Fibroblast of upper back skin (primary cell): Measurements from ENCODE around the gene CITED1.

ENCODE experiments used
- DNase-seq: peaks from one replicate; pipeline ENCODE4 v3.0.0-alpha.2; 2013

The CITED1 gene

DNA sequence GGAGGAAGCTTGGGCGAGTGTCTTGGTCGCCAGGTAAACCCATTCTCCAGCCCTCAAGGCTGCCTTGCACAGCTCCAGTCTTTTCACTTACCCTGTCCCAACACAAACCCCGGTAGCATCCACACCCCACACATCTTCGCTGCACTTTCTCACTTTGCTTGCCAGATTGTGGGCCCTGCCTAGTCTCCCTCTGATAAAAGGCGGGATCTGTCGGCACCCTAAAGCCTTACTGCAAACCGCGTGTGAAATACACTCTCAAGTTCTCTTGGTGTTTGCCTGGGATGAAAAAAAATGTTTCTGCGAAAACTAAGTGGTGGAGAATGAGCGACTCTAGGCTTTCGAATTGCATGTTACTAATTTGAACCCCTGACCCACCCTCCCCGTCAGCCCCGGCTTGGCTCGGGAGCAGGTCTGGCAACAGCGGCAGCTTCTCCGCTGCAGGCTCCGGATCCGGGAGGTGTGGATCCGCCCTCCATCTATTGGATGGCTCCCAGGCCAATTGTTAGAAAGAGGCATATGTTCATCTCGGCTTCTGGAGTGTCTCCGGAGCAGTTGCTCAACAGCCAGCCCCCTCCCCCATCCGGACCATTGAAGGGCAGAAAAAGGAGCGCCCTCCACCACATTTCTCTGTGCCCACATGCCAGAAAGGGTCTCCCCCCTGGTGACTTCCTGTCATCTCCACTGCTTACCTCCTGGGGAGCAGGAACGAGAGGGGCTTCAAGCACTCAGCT is 3.0 kb upstream of the CITED1 start:
- peak; percentile 60 for DNase-seq

DNA sequence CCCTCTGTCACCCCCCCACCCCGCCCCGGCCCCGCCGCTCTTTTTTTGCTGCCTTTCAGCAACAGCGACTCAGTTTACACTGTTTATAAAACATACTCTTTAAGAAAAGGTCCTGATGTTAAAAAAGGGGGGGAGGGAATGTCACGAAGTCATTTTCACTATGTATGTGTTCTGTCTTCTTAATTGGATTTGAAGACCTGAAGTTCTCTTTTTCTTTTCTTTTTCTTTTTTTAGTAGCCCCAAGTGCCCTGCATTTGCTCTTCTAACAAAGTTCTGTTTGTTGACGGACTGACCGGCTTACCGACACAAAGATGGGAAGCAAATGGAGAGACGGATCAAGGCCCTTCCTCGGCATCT is 2.5 kb upstream of the CITED1 start:
- DNase-seq, result no peak

DNA sequence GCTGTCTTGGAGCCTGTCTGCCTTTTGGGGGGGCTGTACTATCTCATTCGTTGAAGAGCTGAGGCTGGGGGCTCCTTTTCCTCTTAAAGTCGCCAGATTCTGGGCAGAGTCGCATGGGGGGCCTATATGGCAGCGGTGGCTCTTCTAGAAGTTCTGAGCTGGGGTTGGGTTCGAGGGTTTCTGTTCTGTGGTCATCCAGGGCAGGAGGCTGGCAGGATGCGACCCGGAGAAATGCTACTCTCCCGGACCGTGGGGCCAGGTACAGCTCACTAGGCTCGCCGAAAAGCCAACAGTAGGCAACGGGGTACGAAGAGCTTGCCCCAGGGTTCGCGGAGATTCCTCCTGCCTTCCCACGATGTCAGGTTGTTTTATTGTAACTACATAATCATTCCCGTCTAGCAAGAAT is 1.9 kb upstream of the CITED1 start:
- no peak for DNase-seq

GRCh38 chrX:72306851-72307645 is 1.3 kb upstream of the CITED1 start:
- DNase-seq, result peak; percentile 43

DNA sequence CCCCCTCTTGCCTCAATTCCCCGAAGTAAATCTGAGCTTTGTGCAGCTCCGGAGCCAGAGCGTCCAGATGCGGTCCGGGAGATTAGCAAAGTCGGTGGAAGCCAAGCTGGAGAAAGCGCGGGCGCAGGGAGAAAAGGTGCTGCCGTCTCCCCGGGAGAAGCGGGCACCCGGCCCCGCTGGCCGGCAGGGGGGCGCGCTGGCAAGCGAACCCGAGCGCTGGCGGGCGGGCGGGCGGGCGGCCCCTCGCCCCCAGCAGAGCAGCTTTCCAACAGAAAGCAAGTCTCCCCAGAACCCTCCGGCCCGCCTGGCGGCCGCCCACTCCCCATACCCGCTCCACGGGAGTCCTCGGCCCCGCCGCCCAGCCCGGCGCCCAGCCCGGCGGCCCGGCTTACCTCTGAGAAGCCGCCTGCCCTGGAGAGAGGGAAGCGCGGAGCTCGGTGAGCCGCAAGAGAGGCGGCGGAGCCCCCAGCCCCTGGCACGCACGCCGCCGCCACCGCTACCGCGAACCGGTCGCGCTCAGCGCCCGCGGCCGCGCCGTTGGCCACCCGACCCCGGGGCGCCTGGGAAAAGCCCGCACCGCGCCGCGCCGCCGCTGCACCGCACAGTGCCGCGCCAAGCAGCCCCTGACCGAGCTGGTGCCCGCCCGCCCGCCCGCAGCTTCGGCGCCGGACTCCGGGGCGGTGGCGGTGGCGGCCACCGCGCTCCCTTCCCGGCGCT is 529 bp upstream of the CITED1 start:
- DNase-seq, result no peak

DNA sequence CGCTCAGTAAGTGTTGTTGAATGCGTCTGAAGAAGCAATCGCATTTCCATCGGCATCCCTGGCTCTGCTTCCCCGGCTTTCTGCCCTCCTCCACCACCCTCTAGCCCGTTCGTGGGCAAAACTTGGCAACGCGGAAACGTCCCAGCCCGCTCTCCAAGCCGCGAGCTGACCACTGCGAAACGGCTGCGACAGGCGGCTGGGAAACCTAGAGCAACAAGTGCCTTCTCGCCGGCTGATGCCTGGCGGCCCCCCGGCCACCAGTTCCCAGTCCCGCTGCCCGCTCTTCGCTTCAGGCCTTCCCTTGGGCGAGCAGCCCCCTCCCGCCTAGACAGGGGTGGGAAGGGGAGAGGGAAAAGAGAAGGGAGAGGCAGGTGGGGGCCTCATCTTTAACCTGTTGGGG is 837 bp downstream of the CITED1 start:
- DNase-seq, result no peak

DNA sequence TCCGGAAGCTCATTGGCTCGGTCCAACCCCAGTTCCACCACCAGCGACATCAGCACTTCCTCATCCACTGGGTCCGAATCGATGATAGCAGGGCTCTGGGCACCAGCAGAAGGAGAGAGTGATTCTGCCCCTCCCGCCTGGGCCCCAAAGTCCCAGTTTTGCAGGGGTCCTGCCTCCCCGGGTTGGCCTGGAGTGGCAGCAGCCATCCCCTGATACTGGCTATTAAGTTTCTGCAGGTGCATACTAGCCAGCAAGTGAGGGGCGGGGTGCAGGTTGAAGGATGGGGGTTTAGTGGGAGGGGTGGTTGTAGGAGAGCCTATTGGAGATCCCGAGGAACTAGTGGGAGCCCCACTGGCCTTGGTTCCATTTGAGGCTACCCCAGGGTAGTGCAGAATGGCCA is 3.9 kb downstream of the CITED1 start:
- DNase-seq, result no peak

DNA sequence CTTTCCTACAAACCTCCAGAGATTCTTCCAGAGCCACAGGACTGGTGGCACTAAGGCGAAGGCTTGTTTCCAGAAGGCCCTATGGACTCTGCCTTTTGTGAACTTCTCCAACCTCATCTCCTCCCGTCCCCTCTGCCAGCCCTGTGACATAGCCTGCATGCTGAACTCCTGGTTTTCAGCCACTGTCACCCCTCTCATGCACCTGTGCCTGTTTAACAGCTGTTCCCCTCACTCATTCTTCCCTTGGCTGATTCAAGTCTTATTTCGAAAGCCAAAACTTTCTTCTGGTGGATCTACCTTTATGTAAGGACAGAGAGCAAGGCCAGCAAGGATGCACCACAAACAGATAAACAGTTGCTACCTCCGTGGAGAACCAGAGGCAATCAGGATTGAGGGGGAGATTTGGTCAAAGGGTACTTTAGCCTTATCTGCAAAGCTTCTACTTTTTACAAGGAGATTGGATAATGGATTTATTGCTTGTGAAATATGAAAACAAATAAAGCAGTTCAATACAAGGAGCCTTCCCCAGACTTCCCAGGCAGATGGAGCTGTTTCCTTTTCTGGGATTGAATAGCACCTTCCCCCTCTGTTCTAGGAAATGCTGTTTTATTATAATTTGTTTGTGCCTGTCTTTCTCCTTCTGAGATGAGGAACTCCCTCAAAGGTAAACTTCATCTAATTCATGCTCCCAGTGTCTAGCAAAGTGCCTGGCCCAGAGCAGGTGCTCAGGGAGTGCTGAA is 5.7 kb downstream of the CITED1 start:
- DNase-seq, result no peak

DNA sequence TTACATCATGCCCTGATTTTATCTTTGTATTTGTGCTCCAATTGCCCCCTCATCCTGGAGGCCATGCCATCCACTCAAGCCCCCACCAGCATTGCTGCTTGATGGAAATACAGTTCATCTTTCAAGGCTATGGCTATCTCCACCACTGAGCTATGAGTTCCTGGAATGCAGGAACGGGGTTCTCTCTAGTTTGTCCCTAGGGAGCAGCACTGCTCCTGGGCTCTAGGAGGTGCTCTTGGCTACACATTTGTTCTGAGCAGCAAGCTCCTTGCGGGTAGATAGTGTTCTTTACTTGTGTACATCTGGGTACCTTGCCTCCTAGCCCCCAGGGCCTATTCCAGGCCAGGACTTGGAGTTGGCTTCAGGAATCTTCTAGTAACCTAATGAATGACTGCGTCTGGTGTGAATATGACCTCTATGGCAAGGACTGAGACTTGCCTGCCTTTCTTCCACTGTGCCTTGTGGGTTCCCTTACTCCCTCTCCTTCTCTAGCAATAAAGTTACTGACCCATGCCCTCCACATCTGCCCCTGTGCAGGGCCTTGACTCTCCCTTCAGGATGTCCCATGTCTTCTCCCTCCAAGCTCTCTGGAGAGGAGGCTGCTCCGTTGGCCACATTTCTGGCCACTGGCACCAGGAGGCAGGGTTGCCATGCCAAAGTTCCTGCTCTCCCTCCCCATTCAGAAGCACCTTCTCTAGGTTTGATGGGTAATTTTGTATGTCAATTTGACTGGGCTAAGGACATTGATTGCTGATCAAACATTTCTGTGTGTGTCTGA is 7.6 kb downstream of the CITED1 start:
- peak; percentile 13 for DNase-seq

DNA sequence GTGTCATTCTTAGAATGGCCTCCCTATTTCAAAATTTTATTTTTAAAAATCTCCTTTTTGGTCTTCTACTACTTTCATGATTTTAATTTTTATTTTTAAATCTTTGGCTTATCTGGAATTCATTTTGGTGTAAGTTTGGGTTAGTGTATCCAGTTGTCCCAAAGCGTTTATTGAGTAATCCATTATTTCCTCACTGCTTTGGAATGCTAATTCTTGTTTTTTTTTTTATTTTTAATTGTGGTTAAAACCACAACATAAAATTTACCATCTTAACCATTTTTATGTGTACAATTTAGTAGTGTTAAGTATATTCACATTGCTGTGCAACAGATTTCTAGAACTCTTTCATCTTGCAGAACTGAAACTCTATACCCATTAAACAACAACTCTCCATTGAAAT is 8.7 kb downstream of the CITED1 start:
- no peak for DNase-seq

DNA sequence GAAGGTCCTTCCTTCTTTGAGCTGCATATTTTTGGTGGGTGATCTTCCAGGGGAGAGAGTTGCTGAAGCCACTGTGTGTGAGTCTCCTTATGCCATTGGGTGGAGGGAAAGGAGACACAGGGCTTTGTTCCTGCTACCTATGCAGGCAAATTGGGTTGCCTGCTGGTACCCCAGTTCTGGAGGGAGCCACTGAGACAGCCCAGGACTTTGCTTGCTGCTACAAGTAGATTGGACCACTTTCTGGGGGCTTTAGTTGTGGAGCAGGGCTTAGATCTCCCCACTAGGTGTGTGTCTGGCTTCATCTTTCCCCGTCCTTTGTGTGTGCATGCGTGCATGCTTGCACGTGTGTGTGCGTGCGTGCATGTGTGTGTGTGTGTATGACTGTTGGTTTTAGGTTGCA is 10.0 kb downstream of the CITED1 start:
- DNase-seq, result no peak

- no peak for DNase-seq
These were observed 11.2 kb downstream of the CITED1 start for GRCh38 chrX:72294497-72294896.

DNA sequence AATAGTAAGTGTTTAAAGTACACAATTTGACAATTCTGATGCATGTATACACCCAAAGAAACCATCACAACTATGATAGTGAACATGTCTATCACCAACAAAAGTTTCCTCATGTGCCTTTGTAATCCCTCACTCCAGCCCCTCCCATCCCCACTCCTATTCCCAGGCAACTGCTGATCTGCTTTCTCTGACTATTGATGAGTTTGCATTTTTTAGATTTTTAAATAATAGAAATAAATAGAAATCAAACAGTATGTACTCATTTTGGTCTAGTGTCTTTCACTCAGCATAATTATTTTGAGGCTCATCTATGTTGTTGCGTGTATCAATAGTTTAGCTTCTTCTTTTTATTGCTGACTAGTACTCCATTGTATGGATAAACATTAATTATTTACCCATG is 23.4 kb downstream of the CITED1 start:
- DNase-seq, result no peak

DNA sequence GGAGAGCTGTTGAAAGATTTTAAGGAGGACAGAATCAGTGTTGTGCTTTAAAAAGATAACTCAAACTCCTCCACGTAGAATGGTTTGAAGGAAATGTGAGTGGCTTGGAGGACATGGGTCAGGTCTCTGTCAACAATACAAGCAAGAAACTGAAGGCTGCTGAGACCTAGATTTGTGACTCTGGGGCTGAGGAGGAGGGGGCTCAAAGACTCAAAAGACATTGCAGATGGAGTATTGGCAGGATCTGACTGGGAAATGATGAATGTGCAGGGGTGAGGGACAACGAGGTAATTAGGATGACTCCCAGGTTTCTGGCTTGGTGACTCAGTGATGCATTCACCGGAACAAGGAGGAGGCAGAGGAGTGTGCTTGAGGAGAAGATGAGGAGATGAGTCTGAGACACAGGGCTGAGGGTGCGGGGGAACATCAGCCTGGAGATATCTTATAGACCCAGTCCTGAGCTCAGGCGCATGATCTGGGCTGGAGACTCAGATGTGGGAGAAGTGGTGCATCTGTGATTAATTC is 25.3 kb downstream of the CITED1 start:
- no peak for DNase-seq

- DNase-seq, result no peak
These were observed 29.2 kb downstream of the CITED1 start for GRCh38 chrX:72276478-72276953.

GRCh38 chrX:72274526-72274925 is 31.2 kb downstream of the CITED1 start:
- DNase-seq, result no peak

DNA sequence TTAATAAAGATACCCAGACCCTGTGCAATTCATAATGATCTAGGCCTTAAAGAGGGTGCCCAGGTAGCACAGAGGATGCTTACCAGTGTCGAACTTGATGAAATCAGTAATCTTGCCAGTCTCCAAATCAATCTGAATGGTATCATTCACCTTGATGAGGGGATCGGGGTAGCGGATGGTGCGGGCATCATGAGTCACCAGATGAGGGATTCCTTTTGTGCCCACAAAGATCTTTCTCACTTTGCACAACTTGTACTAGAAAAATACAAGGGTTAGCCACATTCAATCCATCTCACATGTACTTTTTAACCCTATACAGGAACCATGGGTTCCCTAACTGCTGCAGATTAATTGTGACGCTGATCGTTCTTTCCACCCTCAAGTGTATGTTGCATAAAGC is 32.0 kb downstream of the CITED1 start:
- no peak for DNase-seq

DNA sequence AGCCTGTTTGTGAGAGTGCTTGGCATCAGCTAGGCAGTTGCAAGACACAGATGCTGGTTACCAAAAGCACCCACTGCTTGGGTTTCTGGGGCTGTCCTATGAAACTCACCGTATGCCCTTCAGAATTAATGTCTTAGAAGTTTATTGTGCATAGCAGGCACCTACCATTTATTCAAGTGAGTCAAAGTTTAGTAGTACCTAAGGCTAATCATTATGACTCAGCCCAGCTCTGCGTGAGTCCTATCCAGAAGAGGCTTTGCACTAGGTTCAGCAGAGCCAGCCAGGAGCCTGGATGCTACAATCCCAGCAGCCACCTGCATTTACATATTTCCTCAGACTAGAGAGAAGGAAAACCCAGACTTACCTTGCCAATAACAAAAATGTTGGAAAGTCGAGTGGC is 32.8 kb downstream of the CITED1 start:
- DNase-seq, result no peak

DNA sequence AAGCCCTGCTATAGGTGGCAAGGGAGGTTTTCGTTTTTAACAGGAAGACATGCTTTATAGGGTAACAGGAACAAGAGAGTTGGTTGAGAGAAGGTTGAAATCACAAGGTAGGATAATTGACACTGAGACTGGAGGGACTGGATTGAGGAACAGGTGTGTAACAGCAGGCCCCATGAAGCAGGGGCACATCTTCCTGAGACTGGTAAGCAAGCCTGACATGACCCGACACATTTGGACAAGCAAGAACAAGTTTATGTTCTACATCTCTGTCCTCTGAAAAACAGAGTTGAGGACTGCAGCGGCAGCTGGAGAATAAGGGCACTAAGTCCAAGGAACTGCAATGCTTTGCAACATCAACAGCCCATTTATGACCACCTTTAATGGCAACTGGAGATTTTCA is 33.9 kb downstream of the CITED1 start:
- DNase-seq, result no peak

- no peak for DNase-seq
These were observed 34.5 kb downstream of the CITED1 start for GRCh38 chrX:72271091-72271788.

DNA sequence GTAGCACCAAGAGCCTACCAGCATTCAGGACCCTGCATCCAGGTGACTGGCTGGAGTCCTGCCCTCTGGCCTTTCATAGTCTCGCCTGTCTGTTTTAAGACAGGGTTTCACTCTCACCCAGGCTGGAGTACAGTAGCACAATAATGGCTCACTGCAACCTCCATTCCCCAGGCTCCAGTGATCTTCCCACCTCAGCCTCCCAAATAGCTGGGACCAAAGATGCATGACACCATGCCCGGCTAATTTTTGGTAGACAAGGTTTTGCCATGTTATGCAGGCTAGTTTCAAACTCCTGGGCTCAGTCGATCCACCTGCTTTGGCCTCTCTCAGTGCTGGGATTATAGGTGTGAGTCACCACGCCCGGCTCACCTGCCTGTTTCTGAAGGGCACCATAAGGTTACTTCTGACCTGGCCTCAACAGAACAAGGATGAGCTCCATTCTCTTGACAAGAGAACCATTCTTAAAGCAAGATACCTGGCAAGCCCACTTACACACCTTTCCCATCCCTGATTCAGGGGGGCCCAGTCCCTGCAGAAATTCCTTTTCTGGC is 35.3 kb downstream of the CITED1 start:
- no peak for DNase-seq
